Mesodermal cell (in vitro differentiated cells): ENCODE data around the gene CACNB2.

Source experiments
- H3K27ac ChIP-seq: 2 replicates; pipeline ENCODE4 v1.7.0; 2013; ENCODE audit warnings: mild to moderate bottlenecking, low read depth, low read length, moderate library complexity; ENCODE audit not compliant: severe bottlenecking
- H3K36me3 ChIP-seq: 2 replicates; pipeline ENCODE4 v1.7.1; 2013; ENCODE audit warnings: mild to moderate bottlenecking, low read length, moderate library complexity; ENCODE audit not compliant: control insufficient read depth, insufficient read depth
- H3K4me1 ChIP-seq: one replicate; pipeline ENCODE4 v1.7.1; 2013; ENCODE audit warnings: mild to moderate bottlenecking, low read length; ENCODE audit not compliant: insufficient read depth, control insufficient read depth, poor library complexity, severe bottlenecking
- H3K4me3 ChIP-seq: 2 replicates; pipeline ENCODE4 v1.7.0; 2013; ENCODE audit warnings: low read length, control low read depth, mild to moderate bottlenecking; ENCODE audit not compliant: insufficient read depth, poor library complexity, severe bottlenecking; ENCODE audit errors: extremely low read depth
- H3K9me3 ChIP-seq: 2 replicates; pipeline ENCODE4 v1.7.1; 2013; ENCODE audit warnings: mild to moderate bottlenecking, low read length, moderate library complexity; ENCODE audit not compliant: control insufficient read depth
- WGBS, 2 experiments: methylation state at CpG; one replicate each; pipeline ENCODE4 v1.1.5; 2013; ENCODE audit warnings: missing lambda C conversion rate in 2 of 2; ENCODE audit not compliant: insufficient coverage in 2 of 2; 5-methylcytosine and 5-hydroxymethylcytosine counted together

CACNB2 gene

GRCh38 chr10:18476076-18476647 lies 335.9 kb downstream of the CACNB2 start:
- Histone ChIP-seq H3K4me1 (no peaks in the 10 kb centered on the region), H3K36me3 (no peaks in the 10 kb centered on the region), H3K4me3 (no peak overlapping the region), H3K9me3 (no peaks in the 10 kb centered on the region), H3K27ac (no peak overlapping the region)
- 93 to 100% methylated on average over 1 to 4 of the region's 7 CpGs for WGBS, 2 experiments

GRCh38 chr10:18478354-18478753 lies 338.1 kb downstream of the CACNB2 start:
- no peak overlapping the region for H3K27ac ChIP-seq
- WGBS, 2 experiments, result 100% methylated on average over 1 of the region's 3 CpGs; no CpG with 5 or more reads in 1 of the 2 experiments

GRCh38 chr10:18479502-18479901 lies 339.3 kb downstream of the CACNB2 start:
- no peak overlapping the region for H3K4me3 ChIP-seq
- no peaks in the 10 kb centered on the region for H3K36me3 ChIP-seq
- H3K27ac ChIP-seq, result no peak overlapping the region
- no peaks in the 10 kb centered on the region for H3K4me1 ChIP-seq
- WGBS, 2 experiments, result 80% methylated on average over 1 of the region's 6 CpGs; no CpG with 5 or more reads in 1 of the 2 experiments
- no peaks in the 10 kb centered on the region for H3K9me3 ChIP-seq

More at GRCh38 chr10:18478354-18478753, 338.1 kb downstream of the CACNB2 start:
- Histone ChIP-seq H3K9me3 (no peaks in the 10 kb centered on the region), H3K4me1 (no peaks in the 10 kb centered on the region), H3K36me3 (no peaks in the 10 kb centered on the region), H3K4me3 (no peak overlapping the region)

- no peaks in the 10 kb centered on the region for H3K36me3 ChIP-seq
- no peaks in the 10 kb centered on the region for H3K9me3 ChIP-seq
- H3K4me1 ChIP-seq, result no peaks in the 10 kb centered on the region
- no peak overlapping the region for H3K27ac ChIP-seq
- no peak overlapping the region for H3K4me3 ChIP-seq
- 89 to 93% methylated on average over 6 to 7 of the region's 11 CpGs for WGBS, 2 experiments
Observed at GRCh38 chr10:18483516-18484186, 343.4 kb downstream of the CACNB2 start.

GRCh38 chr10:18486438-18486837 lies 346.2 kb downstream of the CACNB2 start:
- no peak overlapping the region for H3K27ac ChIP-seq
- H3K36me3 ChIP-seq, result no peaks in the 10 kb centered on the region
- H3K9me3 ChIP-seq, result no peaks in the 10 kb centered on the region
- H3K4me3 ChIP-seq, result no peak overlapping the region
- 90 to 100% methylated on average over 1 to 2 of the region's 3 CpGs for WGBS, 2 experiments
- H3K4me1 ChIP-seq, result no peaks in the 10 kb centered on the region

GRCh38 chr10:18490755-18491154 lies 350.5 kb downstream of the CACNB2 start:
- 100% methylated on average over 2 of the region's 4 CpGs for WGBS, 2 experiments
- Histone ChIP-seq H3K36me3 (no peaks in the 10 kb centered on the region), H3K9me3 (no peaks in the 10 kb centered on the region), H3K27ac (no peak overlapping the region), H3K4me1 (no peaks in the 10 kb centered on the region), H3K4me3 (no peak overlapping the region)

- Histone ChIP-seq H3K36me3 (no peaks in the 10 kb centered on the region), H3K4me3 (no peak overlapping the region), H3K27ac (no peak overlapping the region), H3K9me3 (no peaks in the 10 kb centered on the region), H3K4me1 (peaks cover 4% of the 10 kb centered on the region)
- 70 to 88% methylated on average over 3 to 5 of the region's 8 CpGs for WGBS, 2 experiments
Observed at GRCh38 chr10:18497806-18498369, 357.7 kb downstream of the CACNB2 start.

- Histone ChIP-seq H3K4me1 (peaks cover 4% of the 10 kb centered on the region), H3K36me3 (no peaks in the 10 kb centered on the region)
- 97% methylated on average over 4 of the region's 4 CpGs; no CpG with 5 or more reads in 1 of the 2 experiments for WGBS, 2 experiments
Observed at GRCh38 chr10:18498998-18499397, 358.8 kb downstream of the CACNB2 start.

GRCh38 chr10:18500576-18500975 lies 360.4 kb downstream of the CACNB2 start:
- no peaks in the 10 kb centered on the region for H3K9me3 ChIP-seq
- no peaks in the 10 kb centered on the region for H3K36me3 ChIP-seq
- no peak overlapping the region for H3K27ac ChIP-seq
- H3K4me3 ChIP-seq, result no peak overlapping the region
- 83 to 92% methylated on average over 6 to 7 of the region's 7 CpGs for WGBS, 2 experiments
- H3K4me1 ChIP-seq, result peaks cover 4% of the 10 kb centered on the region

More at GRCh38 chr10:18498998-18499397, 358.8 kb downstream of the CACNB2 start:
- Histone ChIP-seq H3K27ac (no peak overlapping the region), H3K9me3 (no peaks in the 10 kb centered on the region), H3K4me3 (no peak overlapping the region)

GRCh38 chr10:18501198-18501597 lies 361.0 kb downstream of the CACNB2 start:
- Histone ChIP-seq H3K4me3 (no peak overlapping the region), H3K36me3 (no peaks in the 10 kb centered on the region), H3K27ac (no peak overlapping the region), H3K9me3 (no peaks in the 10 kb centered on the region), H3K4me1 (peaks cover 4% of the 10 kb centered on the region)
- WGBS, 2 experiments, result 86 to 100% methylated on average over 1 of the region's 3 CpGs

- Histone ChIP-seq H3K4me1 (peaks cover 4% of the 10 kb centered on the region), H3K9me3 (no peaks in the 10 kb centered on the region), H3K4me3 (no peak overlapping the region), H3K27ac (no peak overlapping the region), H3K36me3 (no peaks in the 10 kb centered on the region)
- 100% methylated on average over 1 of the region's 5 CpGs for WGBS, 2 experiments
Observed at GRCh38 chr10:18501629-18502028, 361.4 kb downstream of the CACNB2 start.
